Tibial nerve (tissue), 4 donors: ENCODE results near the gene ABHD10. TPM values are rescaled to one million over a fixed set of nuclear protein-coding genes. Genes with fewer than 3 reads are reported as not detected.

Experiments
- DNase-seq, 2 donors: peaks; one replicate each; pipeline ENCODE4 v3.0.0-alpha.2; 2019; ENCODE audit warnings: low spot score in 2 of 2
- H3K27ac ChIP-seq, 4 donors: fragments of 200-600 bp; sonication (generic) in 3 of 4; one replicate each; pipeline ENCODE4 v1.5.1; 2017 to 2019; ENCODE audit warnings: mild to moderate bottlenecking in 1 of 4
- H3K27me3 ChIP-seq, 2 donors: fragments of 200-600 bp; sonication (generic) in 1 of 2; one replicate each; pipeline versions ENCODE4 v1.5.1 to v1.6.0; 2017 to 2019
- H3K36me3 ChIP-seq, 3 donors: fragments of 200-600 bp; sonication (generic); one replicate each; pipeline ENCODE4 v1.5.1; 2018 to 2019
- H3K4me1 ChIP-seq, 4 donors: fragments of 200-600 bp; sonication (generic) in 3 of 4; one replicate each; pipeline ENCODE4 v1.5.1; 2017 to 2019
- H3K4me3 ChIP-seq, 4 donors: fragments of 200-600 bp; sonication (generic) in 3 of 4; one replicate each; pipeline ENCODE4 v1.5.1; 2017 to 2019; ENCODE audit warnings: mild to moderate bottlenecking in 1 of 4, moderate library complexity in 1 of 4
- H3K9me3 ChIP-seq, 4 donors: fragments of 200-600 bp; sonication (generic) in 3 of 4; one replicate each; pipeline ENCODE4 v1.5.1; 2017 to 2019
- CTCF ChIP-seq, 5 experiments: fragments of 200-600 bp in 3 of 5; fragments of 450-650 bp in 2 of 5; sonication (generic) in 3 of 5; IDR thresholded peaks; one replicate each; pipeline ENCODE4 v1.5.1; 2016 to 2019; ENCODE audit warnings: antibody characterized with exemption in 5 of 5, mild to moderate bottlenecking in 3 of 5, moderate library complexity in 2 of 5
- EP300 ChIP-seq, 2 donors: sonication (generic); formaldehyde crosslinking; IDR thresholded peaks; one replicate each; pipeline ENCODE4 v1.6.1; 2017; ENCODE audit warnings: antibody characterized with exemption in 2 of 2, mild to moderate bottlenecking in 1 of 2
- POLR2A ChIP-seq, 2 donors: fragments of 450-650 bp; IDR thresholded peaks; one replicate each; pipeline ENCODE4 v1.6.1; 2017; ENCODE audit warnings: antibody characterized with exemption in 2 of 2, mild to moderate bottlenecking in 2 of 2, moderate library complexity in 2 of 2
- WGBS, 2 donors: methylation state at CpG; one replicate each; pipeline ENCODE4 v1.1.5; 2018; 5-methylcytosine and 5-hydroxymethylcytosine counted together
- total RNA-seq, 4 donors: library from RNA; depleted of rRNA; stranded (reverse); fragments of >200 nt; gene quantifications; one replicate each; pipeline ENCODE4 v1.1.0, GENCODE V29; 2016

The ABHD10 gene
- total RNA-seq, result 10 to 100 TPM; 11.7 to 28.8 (median 19.4) TPM

- WGBS, 2 donors, result 3 to 4% methylated on average over 42 to 59 of the region's 61 CpGs
- Histone ChIP-seq H3K9me3 (no peaks in the 10 kb centered on the region), H3K4me1 (peaks cover 0 to 37% (median 18%) of the 10 kb centered on the region in 4 donors), H3K27me3 (no peaks in the 10 kb centered on the region), H3K36me3 (peaks cover 0 to 10% (median 0%) of the 10 kb centered on the region in 3 donors), H3K4me3 (peak within 1 kb of the TSS; percentile 67 to 84 (median 76)), H3K27ac (peak within 1 kb of the TSS; percentile 70 to 88 (median 78))
- peak; percentile 90 to 92 for DNase-seq
- TF ChIP-seq CTCF (IDR thresholded peaks at IDR 0.05) (no peak), POLR2A (IDR thresholded peaks at IDR 0.05) (peak; percentile 91 to 97), EP300 (IDR thresholded peaks at IDR 0.05) (peak; percentile 50 to 99)
Measured at GRCh38 chr3:111978583-111979433, at the start of gene ABHD10. ABHD10 (plus strand) TSS chr3:111979026; CDS start chr3:111979062, 36 bp downstream.

GRCh38 chr3:111929484-111929883 is 49.3 kb upstream of the ABHD10 start:
- no peak overlapping the region for H3K4me3 ChIP-seq
- no peak for TF ChIP-seq CTCF (IDR thresholded peaks at IDR 0.05)
- no peak for TF ChIP-seq EP300 (IDR thresholded peaks at IDR 0.05)
- TF ChIP-seq POLR2A (IDR thresholded peaks at IDR 0.05), result no peak
- no peak overlapping the region for H3K27ac ChIP-seq
- no peaks in the 10 kb centered on the region for H3K27me3 ChIP-seq
- peaks cover 0 to 13% (median 0%) of the 10 kb centered on the region in 3 donors for H3K36me3 ChIP-seq
- H3K4me1 ChIP-seq, result peaks cover 0 to 35% (median 0%) of the 10 kb centered on the region in 4 donors
- 80 to 93% methylated on average over 2 of the region's 2 CpGs for WGBS, 2 donors
- no peaks in the 10 kb centered on the region for H3K9me3 ChIP-seq
- no peak for DNase-seq

GRCh38 chr3:111932946-111933345 is 45.9 kb upstream of the ABHD10 start:
- no peak for DNase-seq
- Histone ChIP-seq H3K27me3 (no peaks in the 10 kb centered on the region), H3K4me1 (peaks cover 0 to 25% (median 0%) of the 10 kb centered on the region in 4 donors), H3K27ac (no peak overlapping the region), H3K9me3 (no peaks in the 10 kb centered on the region), H3K4me3 (no peak overlapping the region), H3K36me3 (peaks cover 0 to 13% (median 0%) of the 10 kb centered on the region in 3 donors)
- 65 to 66% methylated on average over 3 of the region's 3 CpGs for WGBS, 2 donors
- TF ChIP-seq EP300 (IDR thresholded peaks at IDR 0.05) (no peak), CTCF (IDR thresholded peaks at IDR 0.05) (no peak), POLR2A (IDR thresholded peaks at IDR 0.05) (no peak)

GRCh38 chr3:111936191-111936841 is 42.5 kb upstream of the ABHD10 start:
- no peak for DNase-seq
- no peak overlapping the region for H3K4me3 ChIP-seq
- peaks cover 0 to 20% (median 0%) of the 10 kb centered on the region in 4 donors for H3K4me1 ChIP-seq
- H3K27me3 ChIP-seq, result no peaks in the 10 kb centered on the region
- H3K9me3 ChIP-seq, result no peaks in the 10 kb centered on the region
- H3K36me3 ChIP-seq, result peaks cover 0 to 38% (median 0%) of the 10 kb centered on the region in 3 donors
- TF ChIP-seq EP300 (IDR thresholded peaks at IDR 0.05), result no peak
- no peak for TF ChIP-seq CTCF (IDR thresholded peaks at IDR 0.05)
- no peak for TF ChIP-seq POLR2A (IDR thresholded peaks at IDR 0.05)
- H3K27ac ChIP-seq, result no peak overlapping the region

GRCh38 chr3:111936967-111937366 is 41.9 kb upstream of the ABHD10 start:
- WGBS, 2 donors, result 61 to 67% methylated on average over 1 of the region's 1 CpG
- TF ChIP-seq POLR2A (IDR thresholded peaks at IDR 0.05) (no peak), CTCF (IDR thresholded peaks at IDR 0.05) (no peak), EP300 (IDR thresholded peaks at IDR 0.05) (no peak)
- peaks cover 0 to 40% (median 0%) of the 10 kb centered on the region in 3 donors for H3K36me3 ChIP-seq
- H3K27ac ChIP-seq, result no peak overlapping the region
- DNase-seq, result no peak
- no peaks in the 10 kb centered on the region for H3K9me3 ChIP-seq
- H3K27me3 ChIP-seq, result no peaks in the 10 kb centered on the region
- peaks cover 0 to 20% (median 0%) of the 10 kb centered on the region in 4 donors for H3K4me1 ChIP-seq
- no peak overlapping the region for H3K4me3 ChIP-seq
